ENCODE measurements around the gene NHEJ1. TPM values are rescaled to one million over a fixed set of nuclear protein-coding genes. Genes with fewer than 3 reads are reported as not detected.

The NHEJ1 gene
- total RNA-seq, 6 experiments from 2014 or later: 5.8 to 16.7 (median 10.9) TPM

GRCh38 chr2:219178377-219179175, 18.0 kb upstream of the NHEJ1 start:
- H3K9me3 ChIP-seq: no peaks in the 10 kb centered on the region
- peak overlapping the region; percentile 71 to 92 (median 86) for H3K4me3 ChIP-seq
- no peaks in the 10 kb centered on the region for H3K27me3 ChIP-seq
- WGBS (ENCODE audit: insufficient coverage, low coverage, low lambda C conversion rate, missing lambda C conversion rate): 5% methylated on average over 21 of the region's 45 CpGs
- peak overlapping the region; percentile 99 to 100 (median 99) for H3K27ac ChIP-seq
- H3K4me1 ChIP-seq: peaks cover 0 to 24% (median 4%) of the 10 kb centered on the region in 4 donors
- intact Hi-C loops (cut with DNase I): loop anchor here in 1 of 2 donors (5.0 kb wide), 1 partner anchor 39 kb away; the partner anchor contains the start of gene ABCB6
- TF ChIP-seq CTCF (IDR thresholded peaks at IDR 0.05) (peak in 1 of 4 donors; percentile 7), POLR2A (IDR thresholded peaks at IDR 0.05) (no peak)
- ATAC-seq (peak; percentile 0 to 13 (median 3)), DNase-seq (peak; percentile 67 to 77 (median 75))
- H3K36me3 ChIP-seq: peaks cover 0 to 64% (median 19%) of the 10 kb centered on the region in 4 donors

- 1% methylated on average over 22 of the region's 67 CpGs for WGBS (ENCODE audit: insufficient coverage, low coverage, low lambda C conversion rate, missing lambda C conversion rate)
These were observed 17.1 kb upstream of the NHEJ1 start, which contains the start of gene RETREG2 for GRCh38 chr2:219177552-219178376. RETREG2 (plus strand) TSS chr2:219178275; CDS start chr2:219178353, 78 bp downstream.

GRCh38 chr2:219176818-219177551, 16.4 kb upstream of the NHEJ1 start, which contains the start of gene CNPPD1:
CNPPD1 (minus strand) TSS chr2:219176925; CDS start chr2:219176828, 97 bp downstream.
- peak; percentile 94 for DNase-seq
- TF ChIP-seq POLR2A (IDR thresholded peaks at IDR 0.05) (peak; percentile 94), CTCF (IDR thresholded peaks at IDR 0.05) (peak in 1 of 4 donors; percentile 13)
- H3K9me3 ChIP-seq: no peaks in the 10 kb centered on the region
- peak; percentile 82 to 90 (median 85) for ATAC-seq
- WGBS (ENCODE audit: insufficient coverage, low coverage, low lambda C conversion rate, missing lambda C conversion rate): 0% methylated on average over 11 of the region's 69 CpGs
- H3K4me3 ChIP-seq: peak within 1 kb of the TSS; percentile 86 to 98 (median 92)
- peaks cover 0 to 24% (median 4%) of the 10 kb centered on the region in 4 donors for H3K4me1 ChIP-seq
- H3K27ac ChIP-seq: peak within 1 kb of the TSS; percentile 99 to 100 (median 99)
- H3K36me3 ChIP-seq: peaks cover 0 to 60% (median 14%) of the 10 kb centered on the region in 4 donors
- intact Hi-C loops (cut with DNase I): loop anchor here in 1 of 2 donors (5.0 kb wide), 1 partner anchor 40 kb away; the partner anchor contains the start of gene ABCB6
- H3K27me3 ChIP-seq: no peaks in the 10 kb centered on the region

More at GRCh38 chr2:219177552-219178376, 17.1 kb upstream of the NHEJ1 start, which contains the start of gene RETREG2:
- ATAC-seq (peak; percentile 81 to 86 (median 84)), DNase-seq (peak; percentile 89 to 92 (median 90))
- H3K4me3 ChIP-seq: peak within 1 kb of the TSS; percentile 86 to 98 (median 92)
- H3K9me3 ChIP-seq: no peaks in the 10 kb centered on the region
- H3K36me3 ChIP-seq: peaks cover 0 to 62% (median 15%) of the 10 kb centered on the region in 4 donors
- intact Hi-C loops (cut with DNase I): loop anchor here in 1 of 2 donors (5.0 kb wide), 1 partner anchor 40 kb away; the partner anchor contains the start of gene ABCB6
- H3K27me3 ChIP-seq: no peaks in the 10 kb centered on the region
- peak within 1 kb of the TSS; percentile 99 to 100 (median 99) for H3K27ac ChIP-seq
- peaks cover 0 to 24% (median 4%) of the 10 kb centered on the region in 4 donors for H3K4me1 ChIP-seq
- TF ChIP-seq CTCF (IDR thresholded peaks at IDR 0.05): peak in 3 of 4 donors; percentile 35 to 50 (median 46)
- TF ChIP-seq POLR2A (IDR thresholded peaks at IDR 0.05): peak; percentile 97
